Measurements from ENCODE around the gene DDX31. TPM values are rescaled to one million over a fixed set of nuclear protein-coding genes. Genes with fewer than 3 reads are reported as not detected.

DDX31 gene
- total RNA-seq, 2 donors from 2014 or later, result 8.6 to 15.6 TPM

DNA sequence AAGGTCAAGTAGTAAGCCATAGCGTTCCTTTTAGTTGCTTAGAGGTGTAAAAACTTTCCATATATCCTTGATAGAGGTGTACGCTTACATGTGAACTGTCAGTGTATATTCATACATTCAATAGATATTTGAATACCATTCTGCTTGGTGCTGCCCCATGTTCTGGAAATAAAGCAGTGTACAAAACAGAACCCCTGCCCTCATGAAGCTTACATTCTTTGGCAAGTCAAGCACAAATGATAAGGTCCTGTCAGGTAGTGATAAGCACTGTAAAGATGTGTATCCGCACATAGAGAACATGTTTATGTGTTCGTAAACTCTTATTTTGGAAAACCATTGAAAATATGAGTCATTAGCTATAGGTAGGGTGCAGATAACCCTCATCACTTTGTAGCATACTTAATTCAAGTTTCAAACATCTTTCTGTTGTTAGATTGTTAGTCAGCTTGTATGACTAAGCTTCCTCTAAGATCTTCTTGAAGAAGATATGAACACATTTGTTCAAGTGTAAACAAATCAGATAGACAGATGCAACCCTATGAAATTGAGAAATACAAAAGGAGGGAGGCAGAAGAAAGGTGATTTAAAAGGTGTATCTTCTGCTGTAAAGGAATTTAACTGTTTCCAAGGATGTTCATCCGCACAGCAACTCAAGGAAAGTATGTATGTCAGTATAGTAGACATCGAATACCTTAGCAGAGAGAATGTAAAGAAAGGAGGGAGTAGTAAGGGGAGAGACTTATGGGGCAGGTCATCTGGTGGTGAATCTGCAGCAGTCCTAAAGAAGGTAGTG, 2.0 kb upstream of the DDX31 start:
- ATAC-seq (no peak), DNase-seq (no peak)
- 66 to 72% methylated on average over 6 of the region's 6 CpGs for WGBS, 2 donors
- Histone ChIP-seq H3K27ac (no peak overlapping the region), H3K36me3 (replicated peaks in 1 of 2; ENCODE audit: insufficient read depth in 1 of 2, low read depth in 2 of 2) (no peaks in the 10 kb centered on the region), H3K27me3 (no peaks in the 10 kb centered on the region), H3K4me3 (no peak overlapping the region), H3K4me1 (peaks cover 32% of the 10 kb centered on the region), H3K9me3 (no peaks in the 10 kb centered on the region)
- TF ChIP-seq, protein P1, sequence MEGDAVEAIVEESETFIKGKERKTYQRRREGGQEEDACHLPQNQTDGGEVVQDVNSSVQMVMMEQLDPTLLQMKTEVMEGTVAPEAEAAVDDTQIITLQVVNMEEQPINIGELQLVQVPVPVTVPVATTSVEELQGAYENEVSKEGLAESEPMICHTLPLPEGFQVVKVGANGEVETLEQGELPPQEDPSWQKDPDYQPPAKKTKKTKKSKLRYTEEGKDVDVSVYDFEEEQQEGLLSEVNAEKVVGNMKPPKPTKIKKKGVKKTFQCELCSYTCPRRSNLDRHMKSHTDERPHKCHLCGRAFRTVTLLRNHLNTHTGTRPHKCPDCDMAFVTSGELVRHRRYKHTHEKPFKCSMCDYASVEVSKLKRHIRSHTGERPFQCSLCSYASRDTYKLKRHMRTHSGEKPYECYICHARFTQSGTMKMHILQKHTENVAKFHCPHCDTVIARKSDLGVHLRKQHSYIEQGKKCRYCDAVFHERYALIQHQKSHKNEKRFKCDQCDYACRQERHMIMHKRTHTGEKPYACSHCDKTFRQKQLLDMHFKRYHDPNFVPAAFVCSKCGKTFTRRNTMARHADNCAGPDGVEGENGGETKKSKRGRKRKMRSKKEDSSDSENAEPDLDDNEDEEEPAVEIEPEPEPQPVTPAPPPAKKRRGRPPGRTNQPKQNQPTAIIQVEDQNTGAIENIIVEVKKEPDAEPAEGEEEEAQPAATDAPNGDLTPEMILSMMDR (IDR thresholded peaks at IDR 0.05), result no peak
- no peak for TF ChIP-seq POLR2A (IDR thresholded peaks at IDR 0.05)
- intact Hi-C loops (cut with DNase I), result no loop called here

DNA sequence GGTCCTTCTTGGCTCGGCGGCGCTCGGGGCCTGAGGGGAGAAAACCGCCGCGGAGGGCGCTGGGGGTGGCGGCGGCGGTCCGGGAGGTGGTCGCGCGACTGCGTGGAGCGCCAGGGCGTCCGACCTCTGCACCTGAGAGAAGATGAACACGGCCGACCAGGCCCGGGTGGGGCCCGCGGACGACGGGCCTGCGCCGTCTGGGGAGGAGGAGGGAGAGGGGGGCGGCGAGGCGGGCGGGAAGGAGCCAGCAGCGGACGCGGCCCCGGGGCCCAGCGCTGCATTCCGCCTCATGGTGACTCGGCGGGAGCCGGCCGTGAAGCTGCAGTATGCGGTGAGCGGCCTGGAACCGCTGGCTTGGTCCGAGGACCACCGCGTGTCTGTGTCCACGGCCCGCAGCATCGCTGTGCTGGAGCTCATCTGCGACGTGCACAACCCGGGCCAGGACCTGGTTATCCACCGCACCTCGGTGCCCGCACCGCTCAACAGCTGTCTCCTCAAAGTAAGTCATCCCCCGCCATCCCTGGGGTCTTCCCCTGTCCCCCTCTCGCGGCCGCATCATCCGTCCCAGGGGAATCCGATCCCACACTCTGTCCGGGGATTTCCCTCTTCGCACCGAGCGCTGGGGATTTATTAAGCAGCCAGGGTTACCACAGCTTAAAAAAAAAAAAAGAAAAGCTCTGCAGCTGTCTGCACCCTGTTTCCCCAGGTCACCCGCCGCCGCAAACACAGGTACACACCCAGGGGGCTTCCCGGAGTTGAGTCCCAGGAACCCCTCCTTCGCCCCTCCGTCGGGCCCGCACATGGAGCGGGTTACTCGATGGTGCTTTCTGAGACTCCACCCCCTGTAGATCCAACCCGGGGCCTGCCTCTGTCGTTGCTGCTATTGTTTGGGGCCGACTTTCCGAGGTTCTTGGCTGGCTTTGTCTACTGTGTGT, 941 bp upstream of the DDX31 start, which contains the start of gene GTF3C4:
TSS of gene GTF3C4 (plus strand) at position 8 of the 935 bp plus-strand sequence. CDS start at position 143, 135 bp downstream.
- intact Hi-C loops (cut with DNase I), result no loop called here
- H3K27me3 ChIP-seq, result no peaks in the 10 kb centered on the region
- H3K36me3 ChIP-seq (replicated peaks in 1 of 2; ENCODE audit: insufficient read depth in 1 of 2, low read depth in 2 of 2), result no peaks in the 10 kb centered on the region
- TF ChIP-seq, protein P1 (IDR thresholded peaks at IDR 0.05), result no peak
- peak in 1 of 3 donors; percentile 30 for TF ChIP-seq POLR2A (IDR thresholded peaks at IDR 0.05)
- H3K9me3 ChIP-seq, result no peaks in the 10 kb centered on the region
- H3K4me1 ChIP-seq, result peaks cover 32% of the 10 kb centered on the region
- peak within 1 kb of the TSS; percentile 60 to 100 for H3K4me3 ChIP-seq
- ATAC-seq (peak; percentile 49), DNase-seq (peak in 3 of 4 donors; percentile 10 to 15 (median 13))
- H3K27ac ChIP-seq, result peak within 1 kb of the TSS; percentile 79 to 97 (median 94)
- WGBS, 2 donors, result 0 to 1% methylated on average over 34 to 55 of the region's 82 CpGs

DNA sequence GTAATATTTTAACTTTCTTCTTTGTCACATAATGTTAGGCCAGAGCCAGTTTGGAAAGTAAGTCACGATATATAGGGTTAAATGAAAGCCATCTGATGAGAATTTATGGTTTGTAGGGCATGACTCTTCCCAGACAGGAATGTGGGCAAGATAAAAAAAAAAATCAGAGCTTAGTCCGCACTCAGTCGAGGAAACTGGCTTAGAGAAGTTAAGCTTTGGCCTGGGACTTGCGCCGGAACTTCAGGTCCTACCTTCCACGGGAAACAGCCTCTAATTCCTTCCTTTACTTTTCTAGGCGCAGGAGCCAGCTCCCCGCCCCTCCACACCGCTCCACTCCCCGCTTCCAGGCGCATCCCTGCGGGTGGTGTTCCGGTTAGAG, 475 bp downstream of the DDX31 start:
- Histone ChIP-seq H3K36me3 (replicated peaks in 1 of 2; ENCODE audit: insufficient read depth in 1 of 2, low read depth in 2 of 2) (no peaks in the 10 kb centered on the region), H3K4me1 (peaks cover 32% of the 10 kb centered on the region), H3K27ac (peak overlapping the region; percentile 79 to 97 (median 94)), H3K9me3 (no peaks in the 10 kb centered on the region), H3K4me3 (peak overlapping the region; percentile 60 to 100), H3K27me3 (no peaks in the 10 kb centered on the region)
- ATAC-seq, result no peak
- intact Hi-C loops (cut with DNase I), result no loop called here
- peak in 3 of 4 donors; percentile 48 to 60 (median 48) for DNase-seq
- WGBS, 2 donors, result 1% methylated on average over 13 of the region's 13 CpGs
- TF ChIP-seq, protein P1 (IDR thresholded peaks at IDR 0.05), result no peak
- TF ChIP-seq POLR2A (IDR thresholded peaks at IDR 0.05), result no peak

DNA sequence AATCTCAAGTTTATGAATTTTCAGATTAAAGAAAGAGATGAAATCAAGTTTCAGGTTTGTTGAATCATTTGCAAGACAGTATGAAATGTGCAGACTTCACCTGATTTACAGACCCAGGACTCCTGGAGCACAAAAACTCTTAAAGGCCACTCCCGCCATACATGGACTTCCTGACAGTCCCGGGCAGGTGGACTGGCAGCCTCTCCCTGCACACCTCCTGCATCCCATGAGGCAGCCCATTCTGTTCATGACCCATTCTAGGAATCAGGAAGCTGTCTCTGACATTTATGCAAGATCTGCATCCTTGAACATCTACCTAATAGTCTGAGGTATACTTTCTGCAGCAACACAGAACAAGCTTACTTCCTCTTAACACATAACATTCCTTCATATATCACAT, 5.9 kb downstream of the DDX31 start:
- Histone ChIP-seq H3K9me3 (no peaks in the 10 kb centered on the region), H3K27me3 (no peaks in the 10 kb centered on the region), H3K4me3 (no peak overlapping the region), H3K4me1 (peaks cover 8% of the 10 kb centered on the region), H3K27ac (no peak overlapping the region), H3K36me3 (replicated peaks in 1 of 2; ENCODE audit: insufficient read depth in 1 of 2, low read depth in 2 of 2) (peaks cover 5 to 10% of the 10 kb centered on the region in 2 donors)
- ATAC-seq (no peak), DNase-seq (no peak)
- 82 to 89% methylated on average over 2 of the region's 2 CpGs for WGBS, 2 donors
- intact Hi-C loops (cut with DNase I), result no loop called here
- no peak for TF ChIP-seq POLR2A (IDR thresholded peaks at IDR 0.05)
- TF ChIP-seq, protein P1 (IDR thresholded peaks at IDR 0.05), result no peak

All from body of pancreas (tissue), 4 donors.